KMS-11 (cell line): ENCODE measurements around the gene BAZ2B.

Experiments
- H2AFZ ChIP-seq: fragments of 200-600 bp; sonication (generic); 2 replicates; pipeline ENCODE4 v1.6.1; 2016; ENCODE audit warnings: antibody characterized with exemption, mixed run types, low read depth
- H3K27ac ChIP-seq: fragments of 200-600 bp; sonication (generic); 2 replicates; pipeline ENCODE4 v1.6.1; 2016; ENCODE audit warnings: mild to moderate bottlenecking, mixed run types
- H3K27me3 ChIP-seq: fragments of 200-600 bp; sonication (generic); 2 replicates; pipeline ENCODE4 v1.6.1; 2017; ENCODE audit warnings: mild to moderate bottlenecking, low read depth, mixed run types, moderate library complexity; ENCODE audit not compliant: insufficient read depth
- H3K36me3 ChIP-seq: fragments of 200-600 bp; sonication (generic); 2 replicates; pipeline ENCODE4 v1.6.1; 2017; ENCODE audit warnings: mild to moderate bottlenecking, mixed run types; ENCODE audit not compliant: insufficient read depth
- H3K4me1 ChIP-seq: fragments of 200-600 bp; sonication (generic); 2 replicates; pipeline ENCODE4 v1.6.1; 2016; ENCODE audit warnings: mild to moderate bottlenecking, low read depth, mixed run types; ENCODE audit not compliant: poor library complexity, severe bottlenecking
- H3K4me2 ChIP-seq: fragments of 200-600 bp; sonication (generic); 2 replicates; pipeline ENCODE4 v1.7.0; 2016; ENCODE audit warnings: mild to moderate bottlenecking, mixed run types
- H3K4me3 ChIP-seq: fragments of 200-600 bp; sonication (generic); IDR thresholded peaks from 2 replicates; pipeline ENCODE4 v1.6.1; 2017; ENCODE audit warnings: low read depth, low read length, mixed read lengths; ENCODE audit not compliant: insufficient read depth
- H3K79me2 ChIP-seq: fragments of 200-600 bp; sonication (generic); 2 replicates; pipeline ENCODE4 v1.6.1; 2016; ENCODE audit warnings: low read depth, mixed run types; ENCODE audit not compliant: insufficient read depth
- H3K9ac ChIP-seq: fragments of 200-600 bp; sonication (generic); 2 replicates; pipeline ENCODE4 v1.6.1; 2016; ENCODE audit warnings: mild to moderate bottlenecking, mixed run types
- H4K20me1 ChIP-seq: fragments of 200-600 bp; sonication (generic); 2 replicates; pipeline ENCODE4 v1.6.1; 2016; ENCODE audit warnings: mild to moderate bottlenecking, mixed run types; ENCODE audit not compliant: insufficient read depth
- CTCF ChIP-seq: fragments of 200-600 bp; sonication (generic); conservative IDR thresholded peaks from 2 replicates; pipeline ENCODE4 v1.6.1; 2017; ENCODE audit warnings: low read depth, mild to moderate bottlenecking, antibody characterized with exemption, low read length, moderate library complexity, mixed read lengths

BAZ2B gene

GRCh38 chr2:159592441-159592840 is 23.9 kb downstream of the BAZ2B start:
- H3K27ac ChIP-seq = no peak overlapping the region
- H4K20me1 ChIP-seq = no peaks in the 10 kb centered on the region
- no peak for TF ChIP-seq CTCF
- no peaks in the 10 kb centered on the region for H3K79me2 ChIP-seq
- H3K4me2 ChIP-seq = no peak overlapping the region
- H3K27me3 ChIP-seq = no peaks in the 10 kb centered on the region
- H2AFZ ChIP-seq = no peak overlapping the region
- no peak overlapping the region for H3K9ac ChIP-seq
- H3K4me1 ChIP-seq = no peaks in the 10 kb centered on the region
- H3K4me3 ChIP-seq = no peak overlapping the region
- no peaks in the 10 kb centered on the region for H3K36me3 ChIP-seq

DNA sequence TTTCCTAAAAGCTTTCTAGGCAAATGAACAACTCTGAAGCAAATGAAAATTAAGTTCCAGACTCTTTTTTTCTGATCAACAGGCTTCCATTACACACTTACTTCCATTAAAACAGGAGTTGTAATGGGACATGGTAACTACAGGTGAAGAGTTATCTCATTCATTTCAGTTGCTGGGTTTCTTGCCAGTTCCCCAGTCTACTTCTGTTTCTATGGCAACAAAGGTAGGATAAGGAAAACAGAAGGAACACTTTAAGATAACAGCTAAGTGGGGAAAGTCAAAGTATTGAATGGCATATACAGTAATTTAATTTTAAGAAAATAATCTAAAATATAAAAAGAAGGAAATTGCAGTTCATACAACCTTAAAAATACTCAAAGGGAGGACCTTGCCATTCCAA is 25.1 kb downstream of the BAZ2B start:
- H3K4me2 ChIP-seq = no peak overlapping the region
- no peaks in the 10 kb centered on the region for H3K79me2 ChIP-seq
- H3K4me1 ChIP-seq = no peaks in the 10 kb centered on the region
- no peak overlapping the region for H3K9ac ChIP-seq
- H2AFZ ChIP-seq = no peak overlapping the region
- H4K20me1 ChIP-seq = no peaks in the 10 kb centered on the region
- H3K4me3 ChIP-seq = no peak overlapping the region
- H3K36me3 ChIP-seq = no peaks in the 10 kb centered on the region
- no peaks in the 10 kb centered on the region for H3K27me3 ChIP-seq
- no peak for TF ChIP-seq CTCF
- no peak overlapping the region for H3K27ac ChIP-seq

DNA sequence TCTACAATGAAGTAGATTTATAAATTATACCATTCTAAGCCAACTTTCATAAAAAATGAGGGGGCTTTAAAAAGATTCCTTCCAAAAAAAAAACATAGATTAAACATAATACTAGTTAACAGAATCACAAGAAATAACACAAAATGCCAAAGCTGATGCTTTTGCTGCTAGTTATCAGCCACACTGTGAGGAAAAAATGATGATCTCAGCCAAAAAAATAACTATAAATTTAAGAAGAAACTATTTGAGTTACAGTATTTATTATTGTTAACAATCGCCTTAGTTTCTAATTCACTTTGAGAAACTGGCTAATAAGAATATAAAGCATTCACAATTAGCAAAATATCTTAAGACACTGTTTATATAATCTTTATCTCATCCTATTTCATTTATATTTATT is 27.1 kb downstream of the BAZ2B start:
- Histone ChIP-seq H3K79me2 (no peaks in the 10 kb centered on the region), H3K27me3 (no peaks in the 10 kb centered on the region)

GRCh38 chr2:159586034-159586433 is 30.3 kb downstream of the BAZ2B start:
- H3K27me3 ChIP-seq = no peaks in the 10 kb centered on the region
- no peak for TF ChIP-seq CTCF
- H3K4me2 ChIP-seq = no peak overlapping the region
- H3K27ac ChIP-seq = no peak overlapping the region
- no peaks in the 10 kb centered on the region for H4K20me1 ChIP-seq
- no peak overlapping the region for H3K4me3 ChIP-seq
- no peaks in the 10 kb centered on the region for H3K4me1 ChIP-seq
- H3K36me3 ChIP-seq = no peaks in the 10 kb centered on the region
- H2AFZ ChIP-seq = no peak overlapping the region
- no peak overlapping the region for H3K9ac ChIP-seq
- H3K79me2 ChIP-seq = no peaks in the 10 kb centered on the region

More for the DNA sequence above, 27.1 kb downstream of the BAZ2B start:
- no peak overlapping the region for H3K27ac ChIP-seq
- H3K36me3 ChIP-seq = no peaks in the 10 kb centered on the region
- no peak overlapping the region for H2AFZ ChIP-seq
- no peak overlapping the region for H3K9ac ChIP-seq
- H3K4me2 ChIP-seq = no peak overlapping the region
- H3K4me1 ChIP-seq = no peaks in the 10 kb centered on the region
- H4K20me1 ChIP-seq = no peaks in the 10 kb centered on the region
- no peak for TF ChIP-seq CTCF
- no peak overlapping the region for H3K4me3 ChIP-seq
